NCI-H524 (cell line): Measurements from ENCODE around the gene UBR4.
A peak's percentile ranks its signal among the peaks of the same experiment; 100 is the strongest.

Experiments
- DNase-seq, 2 experiments: peaks; one replicate each; lab custom pipeline; 2025; lab: John Stamatoyannopoulos, UW

UBR4 gene

DNA sequence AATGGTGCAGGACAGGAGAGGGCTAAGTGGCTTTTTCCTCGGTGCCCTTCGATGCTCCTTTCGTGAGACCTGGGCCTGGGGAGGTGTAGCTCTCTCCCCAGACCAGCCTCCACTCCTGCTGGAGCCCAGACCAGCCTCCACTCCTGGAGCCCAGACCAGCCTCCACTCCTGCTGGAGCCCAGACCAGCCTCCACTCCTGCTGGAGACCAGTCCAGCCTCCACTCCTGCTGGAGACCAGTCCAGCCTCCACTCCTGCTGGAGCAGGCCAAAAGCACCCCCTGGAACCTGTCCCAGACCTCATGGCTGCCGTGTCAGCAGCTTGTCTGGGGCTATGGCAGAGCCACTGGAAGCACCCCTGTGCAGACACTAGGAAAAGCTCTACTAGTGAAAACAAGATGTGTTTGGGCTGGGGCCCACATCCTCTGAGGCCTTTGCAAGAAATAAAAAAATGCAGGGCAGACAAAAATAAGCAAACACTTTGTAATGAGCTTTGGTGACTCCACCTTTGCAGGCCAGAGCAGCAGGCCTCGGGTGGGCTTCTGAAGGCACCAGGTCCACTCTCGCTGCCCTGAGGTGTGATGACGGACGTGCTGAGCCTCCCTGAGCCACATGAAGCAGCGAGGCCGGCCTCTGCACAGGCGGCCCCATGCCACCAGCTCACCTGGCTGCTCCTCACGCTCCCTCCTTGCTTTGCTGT is 137.6 kb downstream of the UBR4 start:
- DNase-seq = no peak

DNA sequence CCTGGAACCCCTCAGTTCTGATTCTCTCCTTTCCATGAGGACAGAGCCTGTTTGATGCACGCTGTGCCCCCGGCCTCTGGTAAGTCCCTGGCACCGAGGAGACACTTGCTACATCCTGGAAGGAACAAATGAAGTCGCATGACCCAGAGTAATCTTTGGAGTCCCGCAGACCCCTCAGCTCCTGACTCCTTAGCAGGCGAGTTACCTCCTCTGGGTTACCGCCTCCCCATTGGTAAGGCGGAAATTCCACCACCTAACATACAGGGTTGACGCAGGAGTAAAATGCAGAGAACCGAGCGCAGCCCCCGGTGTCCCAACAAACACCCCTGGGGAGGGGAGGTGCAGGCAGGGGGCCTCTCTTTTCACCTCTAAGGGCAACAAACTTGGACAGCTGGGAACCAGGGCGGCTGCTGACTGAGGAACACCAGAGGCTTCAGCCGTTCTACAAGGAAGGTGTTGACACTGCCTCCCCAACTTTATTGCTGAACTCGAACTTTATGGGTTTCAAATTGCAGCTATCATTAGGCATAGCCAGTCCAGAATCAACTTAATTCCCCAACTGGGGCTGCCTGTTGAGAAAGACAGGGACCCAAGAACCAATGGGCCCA is 138.3 kb downstream of the UBR4 start:
- DNase-seq = no peak

DNA sequence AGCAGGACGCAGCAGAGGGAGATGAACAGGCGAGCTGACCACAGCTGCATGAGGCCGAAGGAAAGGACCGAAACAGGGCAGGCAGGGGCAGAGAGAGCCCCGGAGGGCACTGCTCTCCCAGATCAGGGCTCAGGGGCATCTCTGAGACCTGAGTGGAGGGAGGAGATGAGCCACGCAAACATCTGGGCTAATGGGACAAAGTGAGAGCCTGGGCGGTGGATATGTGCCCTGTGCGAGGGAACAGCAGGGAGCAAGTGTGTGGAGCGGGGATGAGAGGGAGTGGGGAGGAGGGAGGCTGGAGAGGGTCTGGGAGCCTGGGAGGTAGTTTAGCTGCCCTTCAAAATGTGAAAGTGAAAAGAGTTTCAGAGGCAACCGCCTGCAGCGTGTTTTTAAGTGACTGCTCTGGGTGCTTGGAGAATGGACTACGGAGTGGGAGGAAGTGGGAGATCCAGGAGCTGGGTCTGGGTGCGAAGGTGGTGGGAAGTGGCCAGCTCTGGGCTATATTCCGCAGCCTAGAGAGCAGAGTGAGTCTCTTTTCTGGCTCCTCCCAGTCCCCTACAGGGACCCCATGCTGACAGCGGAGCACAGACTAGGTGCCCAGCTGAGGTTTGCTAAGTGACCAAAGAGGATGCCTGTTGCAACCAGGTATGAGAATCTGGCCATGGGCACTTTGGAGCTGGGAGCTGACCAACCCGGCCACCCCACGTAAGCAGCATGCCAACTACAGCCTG is 139.0 kb downstream of the UBR4 start:
- DNase-seq = no peak

DNA sequence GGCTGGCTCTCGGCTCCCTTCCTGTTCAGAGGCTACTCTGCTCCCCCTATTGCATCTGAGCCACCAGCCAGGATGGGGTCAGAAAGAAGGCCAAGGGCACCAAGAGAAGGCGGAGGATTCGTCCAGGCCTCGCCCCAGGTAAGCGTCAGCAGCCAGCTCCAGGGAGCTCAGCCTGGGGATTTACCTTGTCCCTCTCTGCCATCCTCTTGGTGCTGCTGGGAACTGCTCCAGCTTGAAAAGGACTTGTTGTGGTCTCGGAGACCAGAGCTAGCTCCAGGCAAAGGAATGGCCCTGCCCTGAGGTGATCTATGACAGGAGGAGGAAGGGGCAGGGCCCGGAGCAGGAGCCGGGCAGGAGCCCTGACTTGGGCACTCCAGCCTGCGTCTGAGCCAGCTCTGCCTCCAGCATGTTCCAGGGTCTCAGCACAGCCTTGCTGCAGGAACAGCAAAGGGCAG is 139.8 kb downstream of the UBR4 start:
- no peak for DNase-seq

DNA sequence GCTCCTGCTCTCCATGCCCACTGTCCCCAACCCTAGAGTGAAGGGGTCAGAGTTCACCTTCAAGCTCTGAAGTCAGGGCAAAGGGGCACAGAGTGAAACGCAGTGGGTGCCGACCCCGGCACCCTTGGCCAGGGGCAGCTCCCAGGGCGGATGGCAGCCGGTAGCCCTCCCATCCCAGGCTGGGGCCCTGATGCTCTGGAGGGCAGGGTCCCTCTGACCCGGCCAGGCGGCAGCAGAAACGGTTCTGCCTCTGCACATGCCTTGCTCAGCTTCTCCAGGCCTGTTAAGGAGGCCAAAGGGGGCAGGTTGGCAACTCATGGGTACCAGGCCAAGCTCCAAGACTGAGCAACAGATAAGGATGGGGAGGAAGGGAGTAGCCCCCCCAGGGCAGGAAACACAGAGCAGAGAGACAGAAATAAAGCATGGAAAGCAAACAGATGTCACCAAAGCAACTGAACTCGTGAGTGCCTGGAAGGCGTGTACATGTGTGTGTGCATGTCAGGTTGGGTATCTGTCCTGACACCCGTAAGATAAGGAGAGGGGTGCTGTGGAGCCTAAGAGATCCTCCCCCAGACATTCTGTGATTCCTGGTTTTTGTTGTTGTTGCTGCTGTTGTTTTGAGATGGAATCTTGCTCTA is 141.3 kb downstream of the UBR4 start:
- DNase-seq = no peak

DNA sequence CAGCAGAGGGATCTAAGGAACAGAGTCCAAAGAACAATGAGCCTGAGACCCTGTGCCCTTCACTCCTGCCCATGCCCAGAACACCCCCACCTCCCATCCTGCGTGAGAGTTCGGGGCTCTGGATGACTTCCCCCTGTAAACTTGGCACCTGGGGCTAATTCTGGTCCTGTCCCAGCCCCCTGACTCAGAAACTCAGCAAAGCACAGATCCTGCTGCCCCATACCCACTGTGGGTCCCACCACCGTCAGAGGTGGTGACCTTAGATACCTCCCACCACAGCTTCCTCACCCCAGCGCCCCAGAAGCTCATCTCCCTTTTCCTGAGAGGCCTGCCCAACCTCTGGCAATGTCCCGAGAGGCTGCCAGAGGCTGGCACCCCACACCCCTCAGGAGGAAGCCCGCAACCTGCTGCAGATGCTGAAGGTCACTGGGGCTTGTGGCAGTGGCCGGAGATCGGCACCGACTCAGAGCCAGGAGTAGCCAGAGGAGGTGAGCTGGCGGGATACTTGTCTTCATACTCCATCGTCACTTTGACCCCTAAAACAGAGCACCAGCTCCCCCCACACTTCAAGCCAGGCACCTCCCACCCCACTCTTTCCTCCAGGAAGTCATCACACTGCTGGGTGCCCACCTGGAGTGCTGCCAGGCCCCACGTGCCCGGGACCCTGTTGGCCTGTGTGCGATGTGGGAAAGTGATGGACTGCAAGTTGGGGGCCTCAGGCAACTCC is 142.0 kb downstream of the UBR4 start:
- DNase-seq = no peak

DNA sequence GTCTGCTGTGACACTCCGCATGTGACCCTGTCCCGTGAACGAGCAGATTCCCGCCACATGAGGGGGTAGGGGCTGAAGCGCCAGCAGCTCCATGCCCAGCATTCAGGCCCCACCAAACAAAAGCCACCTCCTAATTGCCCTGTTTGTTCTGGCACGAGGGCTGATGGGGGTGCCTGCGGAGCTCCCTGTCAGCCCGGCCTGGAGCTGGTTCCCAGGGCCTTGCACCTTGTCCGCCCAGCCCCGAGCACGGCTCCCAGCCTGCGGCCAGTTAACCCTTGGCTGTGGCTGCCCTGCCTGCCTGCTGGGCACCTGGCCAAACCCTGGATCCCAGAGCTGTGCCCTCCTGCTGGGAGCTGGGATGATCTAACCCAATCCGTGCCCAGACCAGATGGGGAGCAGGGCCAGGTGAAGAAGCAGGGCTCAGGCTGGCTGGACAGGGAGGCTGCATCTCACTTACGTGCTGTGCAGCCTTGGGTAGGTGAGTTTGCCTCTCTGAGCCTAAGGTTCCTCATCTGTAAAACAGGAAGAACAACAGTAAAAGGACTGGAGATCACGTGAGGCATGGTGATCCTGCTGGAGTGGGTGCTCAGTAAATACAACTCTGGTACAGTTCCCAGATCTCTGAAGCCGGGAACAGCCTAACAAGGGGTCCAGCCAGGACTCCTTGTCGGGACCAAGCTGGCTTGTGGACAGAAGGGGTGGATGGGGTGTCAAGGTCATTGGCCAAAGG is 142.7 kb downstream of the UBR4 start:
- DNase-seq = peak in 1 of 2 experiments; percentile 10

DNA sequence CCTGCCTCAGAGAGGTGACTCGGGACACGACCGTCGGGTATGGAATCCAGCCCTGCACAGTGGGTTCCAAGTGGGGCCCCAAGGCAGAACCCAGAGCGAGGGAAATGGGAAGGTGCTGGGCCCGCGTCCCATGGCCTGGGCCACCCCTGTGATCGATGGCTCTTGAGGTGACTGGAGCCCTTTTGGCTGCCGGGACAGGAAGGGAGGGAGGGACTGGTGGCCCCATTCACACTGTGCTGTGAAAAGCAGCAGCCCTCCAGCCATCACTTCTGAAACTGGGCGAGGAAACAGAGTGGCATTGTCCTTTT is 143.2 kb downstream of the UBR4 start:
- DNase-seq = no peak

DNA sequence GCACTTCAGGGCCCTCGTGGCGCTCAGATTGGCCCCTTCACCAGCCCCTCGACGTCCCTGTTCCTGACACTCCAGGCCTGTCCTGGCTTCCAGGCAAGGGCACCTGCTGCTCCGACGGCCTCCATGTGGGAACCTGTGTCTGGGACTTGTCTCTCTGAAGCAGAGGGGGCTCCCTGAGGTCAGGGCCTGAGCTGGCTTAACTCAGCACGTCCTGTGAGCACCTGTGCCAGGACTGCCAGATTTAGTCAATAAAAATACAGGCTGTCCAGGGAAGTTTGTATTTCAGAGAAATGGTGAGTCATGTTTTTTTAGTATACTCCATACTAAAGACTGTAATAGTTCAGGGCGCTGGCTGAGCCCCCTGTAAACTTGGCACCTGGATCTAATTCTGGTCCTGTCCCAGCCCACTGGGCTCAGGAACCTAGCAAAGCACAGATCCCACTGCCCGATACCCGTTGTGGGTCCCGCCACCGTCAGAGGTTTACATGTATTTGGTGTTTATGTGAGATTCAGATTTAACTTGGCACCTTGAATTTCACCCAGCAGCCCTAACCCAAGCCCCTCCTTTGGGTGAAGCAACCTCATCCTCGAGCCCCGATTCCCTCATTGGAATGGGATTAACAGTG is 143.7 kb downstream of the UBR4 start:
- no peak for DNase-seq

DNA sequence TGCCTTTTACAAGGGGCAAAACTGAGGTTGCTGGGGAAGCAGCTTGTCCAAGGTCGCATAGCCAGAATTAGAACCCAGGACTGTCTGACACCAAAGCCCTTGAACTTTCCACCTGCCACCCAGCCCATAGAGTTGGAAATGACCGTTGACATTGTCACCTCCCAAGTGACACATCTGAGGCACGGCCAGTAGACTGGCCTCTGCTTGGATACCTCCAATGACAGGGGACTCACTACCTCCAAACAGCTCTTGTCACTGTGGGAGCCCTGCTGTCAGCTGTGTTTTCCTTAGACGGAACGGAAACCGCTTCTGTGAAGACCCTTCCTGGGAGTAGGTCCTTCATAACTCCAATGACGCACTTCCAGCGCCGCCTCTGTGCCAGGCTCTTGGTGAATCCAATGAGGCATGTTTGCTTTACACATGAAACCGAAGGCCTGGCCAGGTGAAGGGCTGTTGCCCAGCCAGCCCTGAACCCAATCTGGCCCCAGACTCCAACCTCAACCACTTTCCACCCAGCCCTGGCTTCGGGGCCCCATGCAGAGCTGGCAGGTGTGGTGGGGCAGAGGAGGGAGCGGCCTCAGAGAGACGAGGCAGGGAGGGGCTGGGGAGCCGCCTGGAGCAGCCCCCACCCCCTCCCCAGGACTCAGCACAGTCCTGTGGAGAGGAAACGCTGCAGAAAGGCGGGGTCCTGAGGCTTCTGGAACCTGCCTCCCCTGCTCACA is 144.4 kb downstream of the UBR4 start:
- no peak for DNase-seq

DNA sequence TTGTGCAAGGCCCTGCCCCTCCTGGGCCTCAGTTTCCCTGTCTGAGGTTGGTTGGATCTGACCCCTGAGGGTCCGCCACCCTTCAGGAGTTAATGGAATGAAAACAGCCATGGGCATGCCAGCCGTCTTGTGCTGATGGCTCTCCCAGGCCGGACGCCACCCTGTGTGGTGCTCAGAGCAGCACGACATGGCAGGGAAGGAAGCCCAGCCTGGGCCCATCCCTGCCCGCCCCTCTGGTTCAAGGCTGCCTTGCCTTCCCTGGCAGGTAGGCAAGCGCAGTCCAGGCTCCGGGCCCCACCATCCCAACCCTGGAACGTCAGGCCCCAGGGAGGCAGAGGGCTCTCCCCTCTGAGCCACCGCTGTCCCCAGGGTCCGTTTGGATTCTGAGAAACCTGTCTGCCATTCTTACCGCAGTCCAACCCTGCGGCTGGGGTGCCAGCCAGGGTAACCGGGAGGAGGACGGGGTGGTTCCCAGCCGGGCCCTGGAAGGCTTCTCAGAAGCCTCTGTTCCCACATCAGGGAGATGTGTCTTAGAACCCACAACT is 145.1 kb downstream of the UBR4 start:
- no peak for DNase-seq

DNA sequence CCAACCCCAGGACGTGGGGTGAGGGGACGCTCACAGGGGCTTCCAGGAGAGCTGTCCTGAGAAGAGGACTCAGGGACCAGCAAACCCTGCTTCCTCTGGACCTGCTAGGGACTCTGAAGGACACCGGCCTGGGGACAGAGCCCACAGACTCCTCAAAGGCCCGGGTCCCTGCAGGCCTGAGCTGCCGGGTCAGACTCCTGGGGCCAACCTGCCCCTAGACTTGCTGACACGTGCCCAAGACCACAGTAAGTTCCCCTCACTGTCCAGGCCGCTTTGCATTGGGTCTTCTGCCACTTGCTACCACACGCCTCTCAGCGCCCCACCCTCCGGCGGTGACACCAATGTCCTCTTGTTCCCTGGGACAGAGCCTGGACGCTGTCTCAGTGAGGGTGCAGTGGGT is 146.9 kb downstream of the UBR4 start:
- DNase-seq = no peak

DNA sequence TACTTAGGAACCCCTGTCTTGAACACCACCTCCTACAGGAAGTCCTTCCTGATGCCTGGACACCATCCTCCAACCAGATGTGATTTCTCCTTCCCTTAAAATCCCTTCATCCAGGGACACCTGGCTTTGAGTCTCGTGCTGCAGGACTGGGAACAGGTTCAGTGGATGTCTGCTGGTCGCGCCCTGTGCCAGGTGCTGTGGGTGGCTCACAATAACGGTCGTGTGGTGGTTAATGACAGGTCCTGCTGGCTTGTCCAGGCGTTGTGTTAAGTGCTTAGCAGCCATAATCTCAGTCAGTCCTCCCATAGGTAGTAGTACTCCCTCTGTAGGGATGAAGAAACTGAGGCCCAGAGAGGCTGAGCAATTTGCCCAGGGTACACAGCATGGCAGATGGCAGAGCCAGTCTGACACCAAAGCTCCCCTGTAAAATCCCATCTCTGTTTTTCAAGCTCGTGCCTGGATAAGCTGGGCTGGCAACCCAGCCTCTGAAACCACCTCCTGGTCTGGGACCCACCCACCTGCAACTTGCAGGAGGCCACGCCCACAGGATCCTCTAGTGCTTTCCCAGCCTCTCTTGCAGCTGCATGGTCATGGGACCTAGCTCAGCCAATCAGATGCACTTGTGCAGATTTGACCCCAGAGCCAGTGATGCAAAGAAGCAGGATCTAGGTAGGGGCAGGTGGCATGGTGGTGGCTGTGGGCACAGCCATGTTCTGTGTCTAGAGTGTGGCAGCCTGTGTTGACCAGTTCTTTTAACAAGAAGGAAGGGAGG is 147.6 kb downstream of the UBR4 start:
- DNase-seq = no peak

DNA sequence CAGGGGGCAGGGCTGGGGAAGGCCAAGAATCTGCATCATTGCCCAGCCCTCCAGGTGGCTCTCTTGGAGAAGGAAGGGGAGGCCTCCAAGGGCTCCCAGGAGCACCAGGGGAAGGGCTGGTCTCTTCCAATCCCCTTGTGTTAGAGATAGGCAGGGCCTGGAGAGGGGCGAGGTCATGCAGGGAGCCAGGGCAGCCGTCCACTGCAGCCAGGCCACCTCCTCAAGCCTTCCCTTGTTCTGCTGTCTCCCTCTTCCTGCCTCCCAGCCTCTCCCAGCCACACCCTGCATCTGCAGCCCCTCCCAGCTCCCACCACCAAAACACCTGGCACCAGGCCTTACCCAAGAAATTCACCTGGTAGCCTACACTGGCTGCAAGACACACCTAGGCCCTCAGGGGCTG is 148.3 kb downstream of the UBR4 start:
- DNase-seq = no peak

DNA sequence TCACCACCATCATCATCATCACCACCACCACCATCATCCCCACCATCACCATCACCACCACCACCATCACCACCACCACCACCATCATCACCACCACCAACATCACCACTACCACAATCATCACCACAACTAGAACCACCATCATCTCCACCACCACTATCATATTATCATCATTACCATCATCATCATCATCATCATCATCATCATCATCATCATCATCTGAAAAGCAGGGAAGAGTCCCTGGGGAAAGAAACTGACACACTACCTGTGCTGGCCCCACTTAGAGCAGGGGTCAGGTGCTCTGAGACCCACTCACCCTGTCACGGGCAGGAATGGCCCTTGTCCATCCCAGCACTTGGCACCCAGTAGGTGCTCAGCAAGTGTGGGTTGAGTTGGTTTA is 148.7 kb downstream of the UBR4 start:
- no peak for DNase-seq

DNA sequence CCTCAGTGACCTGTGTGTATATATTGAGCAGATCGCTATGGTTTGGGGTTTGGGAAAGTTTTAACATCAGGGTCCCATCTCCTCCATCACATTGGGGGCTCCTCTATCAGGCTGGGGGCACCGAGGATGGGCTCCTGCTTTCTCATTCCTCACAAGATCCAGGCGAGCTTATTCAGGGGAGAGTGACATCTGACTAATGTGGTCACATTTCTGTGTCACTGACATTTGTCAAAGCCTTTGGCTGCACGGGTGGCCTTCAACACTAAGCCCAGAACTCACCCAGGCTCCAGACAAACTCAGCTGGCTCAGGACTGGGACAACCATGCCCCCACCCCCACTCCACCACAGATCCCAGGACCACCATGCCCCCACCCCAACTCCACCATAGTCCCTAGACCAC is 150.3 kb downstream of the UBR4 start:
- DNase-seq = no peak

DNA sequence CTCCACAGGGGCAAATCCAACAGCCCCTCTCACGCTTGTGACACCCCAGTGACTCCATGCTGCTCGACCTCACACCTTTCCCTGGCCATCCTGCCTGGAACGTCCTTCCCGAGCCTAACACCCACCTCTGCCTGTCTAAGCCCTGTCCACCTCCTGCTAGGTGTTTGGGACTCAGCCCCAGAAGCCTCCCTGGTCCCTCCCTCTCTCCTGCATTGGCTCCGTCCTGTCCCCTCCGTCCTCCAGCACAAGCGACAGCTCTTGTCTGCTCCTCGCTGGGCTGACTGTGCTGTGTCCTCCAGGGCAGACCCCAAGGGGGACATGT is 151.6 kb downstream of the UBR4 start:
- DNase-seq = no peak

DNA sequence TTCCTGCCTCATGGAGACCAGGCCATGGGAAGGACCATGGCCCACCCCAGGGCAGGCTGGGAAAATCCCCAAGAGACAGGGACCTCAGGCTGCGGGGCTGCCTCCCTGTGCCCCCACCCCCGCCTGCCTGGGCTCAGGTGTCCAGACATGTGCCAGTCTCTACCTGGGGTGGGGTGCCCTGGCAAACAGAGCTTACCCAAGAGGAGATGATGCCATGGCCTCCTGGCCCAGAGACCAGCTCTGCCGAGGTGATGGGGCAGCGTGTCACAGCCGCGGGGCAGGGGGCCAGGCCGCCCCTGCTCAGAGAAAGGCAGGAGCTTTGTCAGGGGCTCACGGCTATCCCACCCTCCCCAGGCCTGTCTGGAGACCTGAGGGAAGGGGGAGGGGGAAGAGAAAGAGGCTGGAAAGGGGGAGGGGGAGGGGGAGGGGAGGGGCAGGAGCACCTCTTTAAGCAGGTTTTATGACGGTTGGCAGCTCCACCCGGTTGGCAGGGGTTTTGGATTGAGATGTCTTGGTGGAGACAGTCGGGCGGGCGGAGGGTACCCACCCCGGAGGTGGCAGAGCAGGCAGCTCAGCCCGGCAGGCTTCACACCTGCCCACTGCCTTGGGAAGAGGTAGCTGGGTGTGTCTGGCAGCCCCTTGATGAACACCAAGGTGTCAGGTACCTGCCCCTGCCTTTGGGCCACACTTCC is 152.1 kb downstream of the UBR4 start:
- no peak for DNase-seq

DNA sequence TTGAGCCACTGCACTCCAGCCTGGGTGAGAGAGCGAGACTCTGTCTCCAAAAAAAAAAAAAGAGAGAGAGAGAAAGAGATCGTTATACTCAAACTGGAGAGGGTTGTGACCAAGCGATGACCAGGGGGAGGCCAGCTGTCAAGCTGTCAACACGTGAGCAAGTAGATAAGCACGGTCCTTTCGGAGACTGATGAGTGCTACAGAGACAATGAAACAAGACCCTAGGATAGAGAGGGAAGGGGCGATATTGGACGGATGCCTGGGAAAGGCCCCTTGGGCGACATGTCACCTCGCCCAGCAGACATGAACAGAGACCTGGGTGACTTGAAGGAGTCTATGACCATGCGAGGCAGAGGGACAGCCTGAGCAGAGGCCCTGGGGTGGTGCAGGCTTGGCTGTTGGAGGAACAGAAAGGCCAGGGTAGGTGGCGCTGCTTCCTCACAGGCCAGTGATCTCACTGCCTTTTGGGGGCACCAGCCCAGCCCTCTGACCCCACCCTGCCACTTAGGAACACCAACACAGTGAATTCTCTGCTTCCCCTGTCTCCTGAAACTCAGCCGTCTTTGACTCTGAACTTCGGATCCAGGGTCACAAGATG is 152.8 kb downstream of the UBR4 start:
- DNase-seq = no peak
